ENCODE measurements around the gene CA10.

DNA sequence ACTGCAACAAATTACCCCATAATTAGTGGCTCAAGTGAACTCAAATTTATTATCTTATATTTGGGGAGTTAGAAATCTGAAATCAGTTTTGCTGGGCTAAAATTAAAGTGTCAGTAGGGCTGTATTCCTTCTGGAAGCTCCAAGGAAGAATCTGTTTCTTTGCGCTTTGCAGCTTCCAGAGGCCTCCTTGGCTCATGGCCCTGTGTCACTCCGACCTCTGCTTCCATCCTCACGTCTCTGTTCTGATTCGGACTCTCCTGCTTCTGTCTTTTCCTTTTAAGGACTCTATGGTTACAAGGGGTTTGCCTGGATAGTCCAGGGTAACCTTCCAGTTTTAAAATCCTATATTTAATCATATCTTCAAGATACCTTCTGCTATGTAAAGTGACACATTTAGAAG lies 232.1 kb downstream of the CA10 start:
- TF ChIP-seq EZH2 (IDR thresholded peaks at IDR 0.05; ENCODE audit: borderline replicate concordance, low read depth, low read length, poor library complexity, severe bottlenecking) = no peak
- TF ChIP-seq, protein P1, sequence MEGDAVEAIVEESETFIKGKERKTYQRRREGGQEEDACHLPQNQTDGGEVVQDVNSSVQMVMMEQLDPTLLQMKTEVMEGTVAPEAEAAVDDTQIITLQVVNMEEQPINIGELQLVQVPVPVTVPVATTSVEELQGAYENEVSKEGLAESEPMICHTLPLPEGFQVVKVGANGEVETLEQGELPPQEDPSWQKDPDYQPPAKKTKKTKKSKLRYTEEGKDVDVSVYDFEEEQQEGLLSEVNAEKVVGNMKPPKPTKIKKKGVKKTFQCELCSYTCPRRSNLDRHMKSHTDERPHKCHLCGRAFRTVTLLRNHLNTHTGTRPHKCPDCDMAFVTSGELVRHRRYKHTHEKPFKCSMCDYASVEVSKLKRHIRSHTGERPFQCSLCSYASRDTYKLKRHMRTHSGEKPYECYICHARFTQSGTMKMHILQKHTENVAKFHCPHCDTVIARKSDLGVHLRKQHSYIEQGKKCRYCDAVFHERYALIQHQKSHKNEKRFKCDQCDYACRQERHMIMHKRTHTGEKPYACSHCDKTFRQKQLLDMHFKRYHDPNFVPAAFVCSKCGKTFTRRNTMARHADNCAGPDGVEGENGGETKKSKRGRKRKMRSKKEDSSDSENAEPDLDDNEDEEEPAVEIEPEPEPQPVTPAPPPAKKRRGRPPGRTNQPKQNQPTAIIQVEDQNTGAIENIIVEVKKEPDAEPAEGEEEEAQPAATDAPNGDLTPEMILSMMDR (conservative IDR thresholded peaks at IDR 0.05; ENCODE audit: low read depth, low read length) = no peak

Data from A673 (cell line).